Uterus (tissue), 4 donors: ENCODE results near the gene FAM236C. TPM values are rescaled to one million over a fixed set of nuclear protein-coding genes. Genes with fewer than 3 reads are reported as not detected.

ENCODE experiments used
- total RNA-seq, 4 donors: library from RNA; depleted of rRNA in 3 of 4; stranded (reverse); fragments of >200 nt in 3 of 4; gene quantifications; one replicate each; pipeline versions ENCODE4 v1.1.0 to v1.2.4, GENCODE V29; 2014 to 2023
- donor health status: DM: yes; HTN: yes; CAD: no.

FAM236C gene
- total RNA-seq, 4 donors from 2014 or later = not detected

Other genes starting within 250 kb of the FAM236C start
- gene PHKA1, start 198.3 kb upstream of the FAM236C start, total RNA-seq = 1 to 10 TPM; 2.1 to 9.0 (median 5.6) TPM
- 1 to 10 TPM in 1 of 4 donors, under 1 TPM in 1, not detected in 2; 0.88 to 2.3 TPM for gene DMRTC1B, start 135.7 kb upstream of the FAM236C start, total RNA-seq
- gene FAM236B, start 130.0 kb upstream of the FAM236C start, total RNA-seq = not detected
- not detected for gene FAM236D, start 104.4 kb upstream of the FAM236C start, total RNA-seq
- not detected for gene FAM236A, start 25.6 kb downstream of the FAM236C start, total RNA-seq
- 1 to 10 TPM in 1 of 4 donors, not detected in 3; 1.4 TPM for gene DMRTC1, start 31.2 kb downstream of the FAM236C start, total RNA-seq
- under 1 TPM in 1 of 4 donors, not detected in 3; 0.28 TPM for gene PABPC1L2B, start 90.3 kb downstream of the FAM236C start, total RNA-seq
- not detected for gene PABPC1L2A, start 166.9 kb downstream of the FAM236C start, total RNA-seq